ACHN (cell line): ENCODE data around the gene CCDC142.

ENCODE experiments used
- DNase-seq: peaks from one replicate; pipeline ENCODE4 v3.0.0-alpha.2; 2015
- in situ Hi-C: cut with HindIII; loops from 2 replicates; pipeline ENCODE4 v1.10.0; 2017; ENCODE audit warnings: low sequenced_read_pairs, low pct_ligation_motif_present, low pct_unique_long_range_greater_than_20kb

Gene CCDC142

DNA sequence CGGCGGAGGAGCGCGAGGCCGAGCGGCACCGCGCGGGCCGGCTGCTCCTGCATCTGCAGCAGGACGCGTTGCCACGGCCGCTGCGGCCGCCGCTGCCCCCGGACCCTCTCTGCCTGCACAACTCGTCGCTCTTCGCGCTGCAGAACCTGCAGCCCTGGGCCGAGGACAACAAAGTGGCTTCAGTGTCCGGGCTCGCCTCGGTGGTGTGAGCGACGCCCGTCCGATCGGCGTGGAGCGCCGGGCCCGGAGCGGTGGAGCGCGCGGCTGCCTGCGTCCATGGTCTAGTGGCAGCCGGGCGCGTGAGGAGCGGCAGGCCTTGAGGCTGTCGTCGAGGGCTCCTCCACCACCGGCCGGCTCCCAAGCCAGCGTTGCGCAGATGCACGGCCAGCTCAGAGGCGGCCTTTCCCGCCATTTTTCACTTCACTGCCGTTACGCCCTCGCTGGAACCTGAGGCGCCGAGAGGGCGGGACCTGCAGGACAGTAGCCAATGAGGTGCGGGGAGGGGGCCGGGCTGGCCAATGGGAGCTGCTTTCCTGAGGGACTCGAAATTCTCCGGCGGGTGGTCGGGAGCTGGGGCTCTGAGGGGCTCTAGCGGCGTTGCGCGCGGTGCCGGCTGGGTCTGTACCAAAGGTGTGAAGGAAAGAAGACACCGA, 33.3 kb upstream of the CCDC142 start:
- no peak for DNase-seq
- in situ Hi-C loops: no loop called here

DNA sequence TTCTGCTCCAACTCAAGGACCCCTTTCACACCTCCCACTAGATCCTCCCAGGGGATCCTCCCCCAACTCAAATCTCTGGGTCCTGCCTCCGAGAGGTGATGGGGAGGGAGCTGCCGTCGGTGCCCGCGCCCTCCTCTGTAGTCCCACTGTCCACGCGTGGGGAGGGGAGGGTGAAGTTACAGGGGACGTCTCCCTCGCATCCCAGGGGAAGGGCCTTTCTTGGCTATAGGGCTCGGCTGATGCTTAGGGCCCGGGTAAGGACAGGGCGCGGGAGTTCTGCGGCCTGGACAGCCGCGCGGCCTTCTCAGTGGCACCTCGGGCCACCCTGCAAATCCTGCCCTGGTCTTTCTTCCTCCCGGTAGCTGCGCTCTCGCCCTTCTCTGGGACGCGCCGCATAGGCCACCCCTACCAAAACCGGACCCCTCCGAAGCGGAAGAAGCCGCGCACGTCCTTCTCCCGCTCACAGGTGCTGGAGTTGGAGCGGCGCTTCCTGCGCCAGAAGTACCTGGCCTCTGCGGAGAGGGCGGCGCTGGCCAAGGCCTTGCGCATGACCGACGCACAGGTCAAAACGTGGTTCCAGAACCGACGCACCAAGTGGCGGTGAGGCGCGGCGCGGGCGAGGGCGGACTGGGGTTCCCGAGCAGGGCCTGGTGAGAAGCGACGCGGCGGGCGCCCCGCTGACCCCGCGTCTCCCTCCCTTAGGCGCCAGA, 32.6 kb upstream of the CCDC142 start:
- in situ Hi-C loops: no loop called here

DNA sequence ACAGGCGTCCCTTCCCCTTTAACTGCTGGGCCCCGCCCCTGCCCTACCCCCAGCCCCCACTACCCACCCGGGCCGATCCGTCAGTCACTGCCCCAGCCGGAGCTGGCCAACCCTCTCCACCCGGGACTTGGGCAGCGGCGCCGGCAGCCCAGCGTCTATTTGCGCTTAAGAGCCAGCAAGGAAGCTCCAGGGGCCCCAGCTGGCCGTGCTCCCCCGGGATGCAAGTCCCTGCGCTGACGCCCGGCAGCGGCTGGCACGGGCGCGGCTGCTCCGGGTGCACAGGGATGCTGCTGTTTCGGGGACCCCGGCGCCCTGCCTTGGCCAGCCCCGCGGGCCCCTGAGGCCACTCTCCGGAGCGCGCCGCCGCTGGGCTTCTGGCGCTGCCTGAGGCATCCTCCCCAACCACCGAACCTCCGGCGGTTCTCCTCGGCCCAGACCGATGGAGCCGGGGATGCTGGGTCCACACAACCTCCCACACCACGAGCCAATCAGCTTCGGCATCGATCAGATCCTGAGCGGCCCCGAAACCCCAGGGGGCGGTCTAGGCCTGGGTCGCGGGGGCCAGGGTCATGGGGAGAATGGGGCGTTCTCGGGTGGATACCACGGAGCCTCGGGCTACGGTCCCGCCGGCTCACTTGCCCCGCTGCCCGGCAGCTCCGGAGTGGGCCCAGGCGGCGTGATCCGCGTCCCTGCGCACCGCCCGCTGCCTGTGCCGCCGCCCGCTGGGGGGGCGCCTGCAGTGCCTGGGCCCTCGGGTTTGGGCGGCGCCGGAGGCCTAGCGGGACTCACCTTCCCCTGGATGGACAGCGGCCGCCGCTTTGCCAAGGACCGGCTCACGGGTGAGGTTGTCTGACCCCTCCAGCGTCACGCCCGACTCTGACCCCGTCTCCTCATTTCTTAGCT, 31.8 kb upstream of the CCDC142 start, which contains the start of gene TLX2:
Gene TLX2, plus strand, starts transcription at position 83 of the 903 bp plus-strand sequence. Its CDS starts 357 bp downstream, at position 440.
- in situ Hi-C loops: no loop called here
- DNase-seq: no peak

More for the DNA sequence above, 32.6 kb upstream of the CCDC142 start:
- no peak for DNase-seq

DNA sequence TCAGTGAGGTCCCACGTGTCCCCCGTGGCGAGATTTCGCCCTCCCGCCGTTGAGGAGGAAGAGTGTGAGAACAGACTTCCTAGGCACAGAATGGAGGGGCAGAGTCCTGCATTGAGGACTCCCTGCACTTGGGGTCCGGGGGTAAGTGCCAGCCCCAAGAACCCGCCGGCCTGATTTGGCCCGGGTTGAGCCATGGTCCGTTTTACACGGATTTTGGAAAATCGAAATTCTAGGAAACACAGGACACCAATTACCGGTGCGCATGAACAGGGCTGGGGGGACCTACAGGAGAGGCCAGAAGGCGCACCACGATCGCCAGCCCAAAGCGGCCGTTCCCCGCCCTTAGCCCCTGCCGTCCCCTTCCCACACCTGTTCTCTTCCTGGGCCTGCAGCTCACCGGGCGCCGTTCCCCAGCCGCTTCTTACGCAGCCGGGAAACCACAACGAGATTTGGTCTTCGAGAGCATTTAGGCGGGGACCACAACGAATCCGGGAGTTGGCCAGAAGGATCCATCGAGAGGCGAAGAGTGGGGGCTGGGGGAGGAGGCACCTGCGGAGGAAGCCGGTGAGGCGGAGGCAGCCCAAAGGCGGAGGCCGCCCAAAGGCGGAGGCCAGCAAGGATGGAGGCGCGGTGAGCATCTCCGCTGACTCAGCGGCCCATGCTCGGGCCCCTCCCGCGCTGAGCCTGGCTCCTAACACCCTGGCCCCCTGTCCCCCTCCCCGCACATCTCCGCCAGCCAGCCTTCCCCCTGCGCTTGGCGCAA, 31.0 kb upstream of the CCDC142 start:
- no peak for DNase-seq
- in situ Hi-C loops: no loop called here

DNA sequence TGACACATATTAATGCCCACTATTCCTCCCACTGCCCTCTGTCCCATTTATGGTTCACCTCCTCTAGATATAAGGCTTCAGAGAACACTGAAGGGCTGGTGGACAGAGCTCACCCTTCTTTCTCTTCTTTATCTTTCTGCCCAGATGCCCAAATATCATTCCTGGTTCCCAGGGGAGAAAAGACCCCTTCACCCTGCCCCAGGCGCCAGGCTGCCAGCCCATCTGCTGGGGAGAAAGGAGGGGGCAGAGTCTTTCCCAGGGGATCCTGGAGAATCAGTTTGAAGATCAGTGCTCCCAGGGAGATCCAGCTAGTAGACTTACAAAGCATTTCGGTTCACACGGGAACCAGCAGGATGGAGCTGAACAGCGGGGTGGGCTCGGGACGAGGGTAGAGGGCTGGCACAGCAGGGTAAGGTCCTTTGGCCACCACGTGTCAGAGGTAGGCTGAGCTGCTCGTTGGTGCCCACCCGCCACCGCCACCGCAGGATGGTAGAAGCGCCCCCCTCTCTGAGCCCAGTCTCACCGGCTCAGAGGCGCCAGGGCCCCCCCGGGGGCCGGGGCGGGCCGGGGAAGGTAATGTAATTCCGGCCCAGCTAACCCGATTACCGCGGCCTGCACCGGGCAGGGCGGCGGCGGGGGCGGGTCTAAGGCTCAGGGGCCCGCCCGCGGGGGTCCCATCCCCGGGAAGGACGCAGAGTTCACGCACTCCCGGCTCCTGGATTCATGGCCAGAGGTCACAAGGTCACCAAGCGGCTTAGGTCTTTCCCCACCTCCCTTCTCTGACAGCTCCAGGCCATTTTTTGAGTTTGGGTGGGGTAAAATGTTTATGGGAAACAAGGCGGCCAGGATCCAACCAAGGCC, 30.2 kb upstream of the CCDC142 start:
- in situ Hi-C loops: no loop called here
- DNase-seq: no peak

DNA sequence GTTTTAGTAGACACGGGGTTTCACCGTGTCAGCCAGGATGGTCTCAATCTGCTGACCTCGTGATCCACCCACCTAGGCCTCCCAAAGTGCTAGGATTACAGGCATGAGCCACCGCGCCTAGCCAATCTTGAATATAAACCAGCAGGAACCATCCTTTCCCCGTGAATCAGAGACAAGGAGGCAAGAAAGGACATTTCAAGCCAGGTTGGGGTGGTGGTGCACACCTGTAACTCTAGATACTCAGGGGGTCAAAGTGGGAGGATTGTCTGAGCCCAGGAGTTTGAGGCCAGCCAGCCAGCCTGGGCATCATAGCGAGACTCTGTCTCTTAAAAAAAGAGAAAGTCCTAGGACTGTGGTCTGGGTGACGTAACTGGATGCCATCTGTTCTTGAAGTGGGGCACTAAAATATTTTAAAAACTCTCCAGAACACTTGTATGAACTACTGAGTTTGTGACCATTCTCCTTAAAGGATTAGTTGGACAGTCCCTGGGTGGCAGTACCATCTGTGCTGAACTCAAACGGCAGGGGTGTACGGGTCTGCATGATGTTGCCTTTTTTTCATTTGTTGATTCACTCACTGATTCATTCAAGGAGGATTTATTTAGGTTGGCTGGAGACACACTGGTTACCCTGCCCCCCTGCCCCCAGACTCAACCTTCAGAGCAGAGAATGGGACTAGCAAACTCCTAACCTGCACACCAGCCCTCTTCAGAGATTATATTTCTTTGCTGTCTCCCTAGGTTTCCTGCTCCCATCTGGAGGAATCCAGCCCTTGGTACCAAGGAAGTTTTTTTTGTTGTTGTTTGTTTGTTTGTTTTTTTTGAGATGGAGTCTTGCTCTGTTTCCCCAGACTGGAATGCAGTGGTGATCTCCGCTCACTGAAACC, 28.5 kb upstream of the CCDC142 start:
- in situ Hi-C loops: no loop called here

DNA sequence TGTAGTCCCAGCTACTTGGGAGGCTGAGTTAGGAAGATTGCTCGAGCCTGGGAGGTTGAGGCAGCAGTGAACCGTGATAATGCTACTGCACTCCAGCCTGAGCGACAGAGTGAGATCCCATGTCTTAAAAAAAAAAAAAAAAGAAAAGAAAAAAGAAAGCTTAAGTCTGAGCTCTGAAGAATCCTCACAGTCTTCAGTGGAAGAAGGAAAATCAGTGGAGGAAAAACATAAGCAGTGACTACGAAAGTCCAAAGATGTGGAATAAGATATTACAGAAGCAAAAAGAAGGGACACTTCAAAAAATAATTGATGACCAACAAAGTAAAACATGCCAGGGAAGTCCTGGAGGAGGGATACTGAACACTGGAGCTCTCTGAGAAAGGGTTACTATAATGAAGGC, 27.5 kb upstream of the CCDC142 start:
- no peak for DNase-seq
- in situ Hi-C loops: no loop called here

More for the DNA sequence above, 28.5 kb upstream of the CCDC142 start:
- no peak for DNase-seq

DNA sequence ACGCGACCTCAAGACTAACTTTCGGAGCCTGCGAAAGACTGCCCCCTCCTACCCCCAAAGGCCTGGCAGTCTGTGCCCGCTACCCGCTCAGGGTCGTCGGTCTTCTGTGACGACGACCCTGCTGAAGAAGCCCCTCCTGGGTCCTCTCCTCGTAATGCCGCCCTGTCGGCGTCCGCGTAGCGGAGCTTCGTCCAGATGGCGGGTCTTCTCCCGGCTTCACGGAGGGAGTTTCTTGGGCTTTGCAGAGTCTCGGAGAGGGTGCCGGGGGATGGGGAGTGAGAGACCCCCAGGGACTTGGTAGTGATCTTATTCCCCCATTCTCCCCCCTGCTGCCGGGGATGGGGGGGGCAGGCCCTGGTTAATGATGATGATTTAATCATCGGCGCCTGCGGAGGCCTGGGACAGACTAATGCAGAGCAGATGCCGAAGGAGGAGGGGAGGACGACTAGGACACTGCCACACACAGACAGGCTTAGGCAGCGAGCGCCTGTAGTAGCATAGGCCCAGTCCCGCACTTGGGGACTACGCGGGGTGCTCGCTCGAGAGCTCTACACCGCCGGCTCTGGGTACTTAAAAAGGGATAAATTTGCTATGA, 25.2 kb upstream of the CCDC142 start:
- DNase-seq: peak; percentile 32
- in situ Hi-C loops: no loop called here

DNA sequence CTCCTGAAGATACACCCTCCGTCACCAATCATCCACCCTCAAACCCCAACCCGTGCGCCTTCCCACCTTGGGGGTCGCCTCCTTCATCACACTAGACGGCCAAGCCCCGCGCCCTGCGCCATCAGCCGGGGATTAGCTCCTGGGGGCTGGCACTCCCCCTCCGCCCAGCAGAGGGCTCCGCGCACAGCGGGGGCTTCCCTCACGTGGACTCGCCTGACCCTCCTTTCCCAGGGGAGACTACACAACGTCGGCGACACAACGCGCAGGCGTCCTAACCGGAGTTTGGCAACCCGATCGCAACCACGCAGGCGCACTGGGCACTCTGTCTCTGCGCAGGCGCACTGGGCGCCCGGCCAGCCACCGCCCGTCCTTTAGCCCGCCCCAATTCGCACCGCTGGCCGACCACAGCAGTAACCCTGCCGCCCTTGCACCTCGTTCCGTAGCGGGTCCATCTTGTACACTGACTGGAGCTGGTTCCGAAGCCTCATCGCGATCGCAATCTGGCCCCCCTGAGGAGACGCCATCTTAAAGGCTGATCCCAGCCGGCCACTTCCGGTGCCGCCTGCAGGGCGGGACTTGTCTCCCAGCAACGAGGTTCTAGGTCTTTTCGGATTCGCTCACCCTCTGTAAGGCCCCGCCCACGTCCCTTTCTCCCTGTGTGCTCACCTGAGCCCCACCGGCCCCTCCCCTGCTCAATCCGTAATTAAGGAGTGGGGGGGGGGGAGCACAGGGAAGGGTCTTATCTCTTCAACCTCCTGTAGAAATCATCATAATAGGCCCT, 24.5 kb upstream of the CCDC142 start, which contains the start of gene PCGF1:
Gene PCGF1, minus strand, starts transcription at position 551 of the 781 bp plus-strand sequence. Its CDS starts 27 bp downstream, at position 524.
- in situ Hi-C loops: no loop called here
- peak; percentile 99 for DNase-seq

DNA sequence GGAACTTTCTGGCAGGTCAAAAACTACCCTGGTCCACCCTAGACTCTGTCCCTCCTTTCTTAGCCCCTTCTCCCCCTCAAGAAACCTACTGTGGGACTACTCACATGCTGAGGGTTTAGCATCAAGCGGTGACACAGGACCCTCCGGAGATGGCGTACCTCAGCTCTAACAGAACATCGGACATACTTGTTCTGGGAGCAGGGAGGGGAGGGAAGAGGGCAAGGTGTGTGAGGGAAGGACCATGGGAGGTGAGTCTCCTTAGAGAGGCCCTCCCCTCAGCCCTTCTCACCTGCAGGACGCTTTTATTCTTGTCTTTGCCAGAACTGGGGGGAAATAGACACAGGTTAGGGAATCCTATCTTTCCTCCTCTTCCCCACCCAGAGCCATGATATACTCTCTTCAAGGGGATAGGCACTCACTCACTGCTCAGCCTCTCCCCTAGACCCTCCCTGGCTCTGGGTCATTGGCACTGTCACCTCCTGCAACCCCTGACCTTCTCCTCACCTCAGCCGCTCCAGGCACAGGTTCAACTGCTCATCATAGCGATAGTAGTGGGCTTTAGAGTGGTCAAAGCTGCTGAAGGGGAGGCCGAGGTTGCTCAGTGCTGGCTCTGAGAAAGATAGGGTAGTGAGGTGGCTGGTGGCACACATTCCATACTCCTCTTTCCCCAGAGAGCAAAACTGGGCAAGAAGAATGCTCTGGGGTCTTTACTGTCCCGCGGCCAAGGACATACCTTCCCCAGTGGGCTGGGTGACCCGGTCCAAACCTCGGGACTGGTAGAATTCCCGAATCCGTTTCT, 22.8 kb upstream of the CCDC142 start:
- no peak for DNase-seq
- in situ Hi-C loops: no loop called here

DNA sequence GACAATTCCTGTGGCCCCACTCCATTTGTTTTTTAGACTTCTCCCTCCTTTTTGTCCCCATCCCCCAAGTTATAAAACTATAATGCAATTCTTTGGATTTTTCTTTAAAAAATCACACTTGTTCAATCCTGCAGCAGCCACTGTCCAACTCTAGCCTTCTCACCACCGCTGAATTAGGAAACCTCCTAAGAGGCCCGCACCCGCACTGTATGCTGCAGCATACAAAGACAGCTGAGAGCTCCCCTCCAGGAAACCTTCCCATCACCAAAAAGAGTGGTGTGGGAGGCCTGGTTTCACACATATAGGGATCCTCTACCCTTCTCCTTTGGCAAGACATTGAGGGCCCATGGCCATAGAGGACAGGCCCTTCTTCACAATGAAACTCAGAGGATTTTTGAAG, 21.8 kb upstream of the CCDC142 start:
- in situ Hi-C loops: no loop called here

DNA sequence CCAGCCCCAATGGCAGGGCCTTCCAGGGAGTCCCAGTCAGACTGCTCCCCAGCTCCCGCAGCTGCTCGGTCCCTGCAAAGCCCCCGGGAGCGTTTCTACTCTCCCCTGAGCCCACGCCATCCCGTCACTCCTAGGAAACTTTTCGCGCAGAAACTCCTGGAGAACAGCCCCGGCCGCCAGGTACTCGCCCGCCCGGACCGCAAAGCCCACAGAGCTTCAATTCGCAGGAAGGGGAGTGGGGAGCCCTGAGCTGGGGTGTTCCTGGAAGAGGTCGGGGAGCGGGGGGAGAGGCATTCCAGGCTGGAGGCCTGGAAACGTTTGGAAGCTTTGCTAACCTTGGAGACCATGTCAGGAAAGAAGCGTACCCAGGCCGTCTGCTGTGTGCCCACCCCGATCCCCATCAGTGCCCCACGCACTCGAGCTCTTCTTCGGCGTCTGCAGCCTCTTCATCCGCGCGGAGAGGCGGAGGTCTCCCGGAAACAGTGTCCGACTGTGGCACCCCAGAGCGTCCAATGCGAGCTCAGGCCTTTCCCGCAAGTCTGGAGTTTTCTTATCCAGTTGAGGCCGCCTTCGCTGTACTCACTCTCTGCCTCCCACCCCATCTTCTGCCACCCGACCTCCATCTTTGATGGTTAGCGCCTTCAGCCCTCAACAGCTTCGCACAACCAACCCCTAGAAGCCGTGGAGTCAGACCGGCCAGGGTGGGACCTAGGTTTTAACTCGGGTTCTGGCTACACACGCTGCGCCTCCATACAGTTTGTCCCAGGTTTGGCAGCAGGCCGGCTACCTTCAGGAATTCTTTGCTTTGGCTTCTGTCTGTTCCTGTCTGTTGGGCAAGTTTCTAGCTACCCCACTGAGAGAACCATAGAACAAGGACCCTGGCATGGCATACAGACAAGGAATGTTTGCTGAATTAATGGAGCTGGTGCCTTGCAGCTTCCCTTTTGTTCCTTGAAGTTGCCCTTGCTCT, 21.0 kb upstream of the CCDC142 start:
- in situ Hi-C loops: no loop called here
- no peak for DNase-seq

More for the DNA sequence above, 21.8 kb upstream of the CCDC142 start:
- DNase-seq: no peak

DNA sequence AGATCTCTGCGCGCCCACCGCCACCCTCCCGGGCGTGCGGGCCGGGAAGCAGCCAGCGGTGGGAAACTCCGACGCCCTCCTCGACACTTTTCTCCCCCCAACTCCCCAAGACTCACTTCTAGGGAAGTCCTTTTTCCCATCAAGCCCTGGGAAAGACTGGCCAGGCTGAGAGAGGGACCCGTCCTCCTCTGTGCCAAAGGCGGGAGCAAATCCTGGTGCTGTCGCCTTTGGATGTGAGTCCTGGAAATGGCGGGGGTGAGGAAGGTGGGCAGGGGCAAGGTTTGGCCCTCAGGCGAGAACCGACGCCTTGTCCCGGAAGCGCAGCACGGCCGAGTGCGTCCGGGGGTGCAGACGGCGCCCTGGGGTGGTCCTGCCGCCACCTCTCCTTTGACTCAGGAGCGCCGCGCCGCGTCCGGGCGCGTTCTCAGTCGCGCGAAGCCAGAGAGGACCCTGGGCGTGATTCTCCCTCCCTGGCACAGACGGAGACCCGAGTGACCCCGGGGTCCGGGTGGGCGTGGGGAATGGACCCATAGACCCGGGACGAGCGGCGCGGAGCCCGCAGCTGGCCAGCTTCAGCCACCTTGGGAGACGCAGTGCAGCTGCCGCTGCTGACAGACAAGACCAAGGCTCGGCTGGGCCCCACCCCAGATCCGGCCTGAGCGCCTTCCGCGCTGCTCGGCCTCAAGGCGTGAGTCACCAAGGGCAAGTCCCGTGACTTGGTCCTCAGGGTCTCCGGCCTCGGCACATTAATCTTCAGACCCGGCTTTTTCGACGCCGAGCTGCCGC, 20.1 kb upstream of the CCDC142 start:
- in situ Hi-C loops: no loop called here
- peak; percentile 81 for DNase-seq
